ENCODE data around the gene SLC5A6.
A peak's percentile ranks its signal among the peaks of the same experiment; 100 is the strongest.

SLC5A6 gene

GRCh38 chr2:27211943-27212625, at the start of gene SLC5A6, which contains the start of gene ATRAID:
Gene SLC5A6 (minus strand): TSS chr2:27212268. CDS start chr2:27207650, 4,618 bp downstream.
Gene ATRAID (plus strand): TSS chr2:27212041. CDS start chr2:27212369, 328 bp downstream.
- peak; percentile 85 for DNase-seq (ENCODE audit: low read depth)

DNA sequence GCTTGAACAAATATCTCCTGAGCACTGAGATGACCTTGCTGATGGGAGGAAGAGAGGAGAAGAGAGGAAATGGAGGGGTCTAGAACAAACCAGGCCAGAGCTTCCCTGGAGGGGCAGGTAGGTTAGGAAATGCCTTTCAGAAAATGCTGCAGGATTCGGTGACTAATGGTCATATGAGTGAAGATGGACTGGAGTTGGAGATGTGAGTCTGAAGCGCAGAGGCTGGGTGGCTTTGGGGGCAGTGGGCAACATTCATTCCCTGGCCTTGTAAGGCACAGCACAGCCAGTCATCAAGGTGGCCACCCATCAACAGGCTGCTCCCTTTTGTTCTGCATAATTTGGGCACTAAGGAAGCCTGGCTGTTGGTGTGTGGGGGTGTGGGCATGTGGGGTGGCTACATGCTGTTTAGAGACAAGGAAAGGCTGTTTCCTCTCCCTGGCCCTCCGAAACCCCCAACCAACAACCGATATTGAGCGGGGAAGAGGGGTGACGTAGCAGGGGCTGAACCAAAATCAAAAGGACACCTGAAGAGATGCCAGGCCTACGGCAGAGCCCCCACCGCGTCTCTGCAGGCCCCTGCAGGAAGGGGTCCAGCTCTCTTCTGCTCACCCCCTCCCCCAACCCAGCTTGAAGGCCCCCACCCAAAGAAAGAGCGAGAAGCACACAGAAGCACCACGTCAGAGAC, 49.3 kb upstream of the SLC5A6 start:
- no peak for DNase-seq (ENCODE audit: low read depth)

GRCh38 chr2:27258051-27258450, 46.0 kb upstream of the SLC5A6 start:
- no peak for DNase-seq (ENCODE audit: low read depth)

GRCh38 chr2:27256855-27257454, 44.9 kb upstream of the SLC5A6 start:
- no peak for DNase-seq (ENCODE audit: low read depth)

DNA sequence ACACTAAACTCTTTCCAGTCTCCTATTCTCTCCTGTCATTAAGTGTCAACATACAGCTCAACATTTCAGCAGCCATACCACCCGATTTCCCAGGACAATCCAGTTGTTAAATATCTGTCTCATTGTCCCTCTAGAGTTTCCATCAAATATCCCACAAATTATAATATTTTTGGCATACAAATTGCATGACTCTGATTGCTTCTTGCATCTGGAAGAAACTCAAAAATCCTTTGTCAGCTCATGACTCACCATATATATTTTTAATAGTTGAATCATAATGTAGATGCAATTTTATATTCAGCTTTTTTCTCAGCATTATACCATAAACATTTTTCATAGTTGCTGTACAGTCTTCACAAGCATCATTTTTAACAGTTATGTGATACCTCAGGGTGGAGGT, 43.6 kb upstream of the SLC5A6 start:
- no peak for DNase-seq (ENCODE audit: low read depth)

- DNase-seq (ENCODE audit: low read depth), result no peak
These were observed 43.1 kb upstream of the SLC5A6 start for GRCh38 chr2:27255187-27255586.

DNA sequence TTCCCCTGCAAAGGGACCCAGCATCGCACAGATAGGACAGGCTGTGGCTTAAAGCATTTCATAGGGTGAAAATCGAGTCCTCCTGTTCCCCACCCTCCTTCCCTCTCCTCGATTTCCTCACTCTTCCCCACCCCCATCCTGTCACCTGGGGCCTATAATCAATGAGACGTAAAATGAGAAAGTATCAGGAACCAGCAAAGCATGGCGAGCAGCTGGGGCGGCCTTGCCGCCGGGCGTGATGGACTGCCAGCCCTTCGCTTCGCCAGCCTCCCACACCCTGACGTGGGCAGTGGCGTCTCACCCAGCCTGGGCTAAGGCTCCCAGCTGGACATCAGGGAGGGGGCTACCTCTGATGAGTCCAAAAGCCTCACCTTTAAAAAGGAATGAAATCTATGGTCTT, 39.7 kb upstream of the SLC5A6 start:
- no peak for DNase-seq (ENCODE audit: low read depth)

DNA sequence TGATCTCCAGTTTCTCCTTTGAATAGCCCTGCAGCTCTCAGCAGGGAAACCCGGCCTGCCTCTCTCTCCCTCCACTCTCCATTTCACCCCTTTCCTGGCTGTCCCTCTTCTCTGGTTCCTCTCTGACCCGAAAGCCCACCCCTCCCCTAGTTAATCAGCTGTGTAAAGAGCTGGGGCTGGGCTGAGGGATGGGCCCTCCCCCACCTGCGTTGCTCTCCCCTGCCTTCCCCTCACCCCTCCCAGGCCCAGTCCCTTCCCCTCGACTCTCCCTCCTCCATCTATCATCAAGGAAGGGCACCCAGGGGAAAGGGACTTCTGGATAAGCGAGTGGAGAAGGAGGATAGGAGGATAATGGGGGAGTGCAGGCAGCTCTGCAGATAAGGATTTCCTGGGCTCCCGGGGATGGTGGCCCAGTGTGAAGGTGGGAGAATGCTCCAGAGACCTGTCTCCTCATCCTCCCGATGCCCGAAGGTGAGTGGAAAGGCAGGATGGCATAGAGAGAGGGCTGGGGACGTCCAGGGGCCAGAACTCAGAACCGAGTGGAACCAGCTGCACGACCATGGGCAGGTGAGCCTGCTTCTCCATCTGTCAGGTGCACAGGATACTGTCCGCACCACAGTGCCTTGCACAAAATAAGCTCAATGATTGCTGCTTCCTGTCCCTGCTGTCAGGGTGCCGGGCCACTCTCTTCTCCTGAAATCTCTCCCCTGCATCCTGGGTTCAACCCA, 38.7 kb upstream of the SLC5A6 start:
- DNase-seq (ENCODE audit: low read depth), result no peak

- DNase-seq (ENCODE audit: low read depth), result peak; percentile 17
These were observed 38.0 kb upstream of the SLC5A6 start for GRCh38 chr2:27249891-27250651.

DNA sequence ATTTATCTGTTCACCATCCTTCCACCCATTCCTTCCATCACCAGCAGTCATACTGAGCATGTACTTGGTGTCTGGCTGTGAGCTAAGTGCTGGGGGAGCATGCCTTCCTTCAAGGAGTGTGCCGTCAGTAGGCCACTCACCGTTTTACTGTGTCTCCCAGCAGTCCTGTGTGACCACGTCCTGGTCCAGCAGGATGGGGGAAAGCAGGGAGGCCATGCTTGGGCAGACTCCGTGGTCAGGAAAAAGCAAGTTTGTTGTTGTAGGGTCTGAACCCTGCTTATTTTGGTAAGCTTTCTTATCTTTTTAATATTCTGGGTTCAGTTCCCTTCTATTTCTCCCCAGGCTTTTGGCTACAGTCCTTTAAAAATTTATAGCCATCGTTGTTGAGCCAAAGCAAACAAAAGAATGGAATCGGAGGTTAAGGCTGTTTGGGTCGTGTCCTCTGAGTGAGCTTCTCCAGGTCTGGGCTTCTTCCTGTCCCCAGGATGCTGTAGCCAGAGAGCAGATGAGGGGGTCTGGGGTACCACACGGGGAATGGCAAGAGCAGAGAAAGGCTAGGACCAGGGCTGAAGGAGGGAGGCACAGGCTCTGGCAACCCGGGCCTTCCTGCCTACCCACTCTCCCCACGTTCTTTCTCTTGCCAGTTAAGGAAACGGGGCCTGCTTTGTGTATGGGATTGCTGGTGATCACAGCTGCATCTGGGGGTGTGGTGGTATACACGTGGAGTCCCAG, 37.3 kb upstream of the SLC5A6 start:
- DNase-seq (ENCODE audit: low read depth), result no peak

DNA sequence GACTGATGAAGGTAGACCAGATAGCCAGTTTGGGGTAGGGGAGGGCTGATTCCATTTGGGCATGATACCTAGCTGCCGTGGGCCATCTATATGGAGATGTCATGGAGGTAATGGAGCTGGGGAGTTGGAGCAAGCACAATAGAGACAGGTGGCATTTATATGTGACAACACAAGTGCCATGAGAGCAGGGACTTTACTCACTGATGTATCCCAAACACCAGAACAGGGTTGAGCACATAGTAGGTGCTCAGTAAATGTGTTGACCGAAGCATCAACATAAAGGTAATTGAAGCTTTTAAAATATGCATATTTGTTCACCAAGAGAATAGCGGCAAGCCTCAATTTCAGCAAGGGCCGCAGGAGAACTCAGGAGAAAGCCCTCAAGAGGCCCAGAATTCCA, 35.8 kb upstream of the SLC5A6 start:
- no peak for DNase-seq (ENCODE audit: low read depth)

GRCh38 chr2:27245626-27246025, 33.6 kb upstream of the SLC5A6 start:
- no peak for DNase-seq (ENCODE audit: low read depth)

DNA sequence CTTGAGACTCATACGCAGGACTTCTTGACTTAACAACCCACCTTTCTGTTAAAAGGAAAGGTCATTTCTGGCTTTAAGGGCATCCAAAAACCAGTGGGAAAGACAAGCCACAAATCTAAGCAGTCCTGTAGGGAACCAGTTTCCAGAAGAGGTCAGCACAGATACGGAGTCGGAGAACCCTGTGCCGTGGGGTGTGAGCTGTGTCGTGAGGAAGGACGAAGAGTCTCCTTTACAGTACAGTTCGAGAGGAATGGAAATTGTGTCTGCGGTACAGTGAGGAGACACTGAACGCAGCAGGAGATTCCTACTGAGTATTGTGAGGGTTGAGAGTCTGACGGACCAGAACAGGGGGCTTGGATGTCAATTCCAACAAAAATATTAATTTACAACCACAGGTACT, 33.0 kb upstream of the SLC5A6 start:
- DNase-seq (ENCODE audit: low read depth), result no peak

- no peak for DNase-seq (ENCODE audit: low read depth)
These were observed 31.5 kb upstream of the SLC5A6 start for GRCh38 chr2:27243391-27244130.

- DNase-seq (ENCODE audit: low read depth), result no peak
These were observed 30.5 kb upstream of the SLC5A6 start for GRCh38 chr2:27242614-27242951.

- DNase-seq (ENCODE audit: low read depth), result no peak
These were observed 29.9 kb upstream of the SLC5A6 start for GRCh38 chr2:27241761-27242613.

- no peak for DNase-seq (ENCODE audit: low read depth)
These were observed 28.3 kb upstream of the SLC5A6 start for GRCh38 chr2:27240406-27240805.

DNA sequence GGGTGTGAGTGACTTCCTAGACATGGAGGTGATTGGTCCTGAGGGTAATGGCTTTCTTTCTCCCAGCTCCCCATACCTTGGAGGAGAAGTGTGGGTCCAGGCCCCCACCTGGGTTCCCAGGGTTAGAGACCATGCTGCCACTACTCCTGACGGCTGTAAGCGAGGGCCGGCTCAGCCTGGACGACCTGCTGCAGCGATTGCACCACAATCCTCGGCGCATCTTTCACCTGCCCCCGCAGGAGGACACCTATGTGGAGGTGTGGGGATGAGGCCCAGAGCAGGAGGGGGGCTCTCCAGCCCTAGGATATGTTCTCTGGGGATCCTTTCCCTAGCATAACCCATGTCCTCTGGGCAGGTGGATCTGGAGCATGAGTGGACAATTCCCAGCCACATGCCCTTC, 26.9 kb upstream of the SLC5A6 start:
- DNase-seq (ENCODE audit: low read depth), result no peak

DNA sequence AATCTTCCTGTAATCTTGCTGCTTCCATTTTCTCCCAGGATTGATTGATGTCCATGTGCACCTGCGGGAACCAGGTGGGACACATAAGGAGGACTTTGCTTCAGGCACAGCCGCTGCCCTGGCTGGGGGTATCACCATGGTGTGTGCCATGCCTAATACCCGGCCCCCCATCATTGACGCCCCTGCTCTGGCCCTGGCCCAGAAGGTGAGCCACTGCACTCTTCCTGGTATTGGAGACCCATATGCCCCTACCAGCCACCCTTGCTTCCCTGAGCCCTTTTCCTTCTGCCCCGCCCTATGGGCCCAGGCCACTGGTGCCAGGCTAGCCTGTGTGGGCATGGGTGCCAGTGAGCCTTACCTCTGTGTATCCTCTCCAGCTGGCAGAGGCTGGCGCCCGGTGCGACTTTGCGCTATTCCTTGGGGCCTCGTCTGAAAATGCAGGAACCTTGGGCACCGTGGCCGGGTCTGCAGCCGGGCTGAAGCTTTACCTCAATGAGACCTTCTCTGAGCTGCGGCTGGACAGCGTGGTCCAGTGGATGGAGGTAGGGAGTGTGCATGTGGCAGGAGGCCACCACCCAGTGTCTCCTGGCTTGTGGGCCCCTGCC, 25.4 kb upstream of the SLC5A6 start:
- no peak for DNase-seq (ENCODE audit: low read depth)

Data from activated T-helper 9 cell treated with anti-CD3 and anti-CD28 coated beads, Interleukin-2, amount 50 U/mL, for 16 hours (primary cell).